Omental fat pad (tissue), 4 donors: ENCODE data around the gene MBD6. TPM values are rescaled to one million over a fixed set of nuclear protein-coding genes. Genes with fewer than 3 reads are reported as not detected.

Source experiments
- ATAC-seq: fragments of 150-250 bp; one replicate; pipeline ENCODE4 v1.9.1; 2016; ENCODE audit warnings: mild to moderate bottlenecking, moderate library complexity; ENCODE audit not compliant: low FRiP score
- DNase-seq: peaks from one replicate; pipeline ENCODE4 v3.0.0-alpha.2; 2019; ENCODE audit warnings: low spot score
- total RNA-seq, 4 donors: library from RNA; depleted of rRNA; stranded (reverse); fragments of >200 nt; gene quantifications; one replicate each; pipeline ENCODE4 v1.1.0, GENCODE V29; 2016
- TF ChIP-seq, protein P1 (sequence below), 3 donors: fragments of 450-650 bp; IDR thresholded peaks; one replicate each; pipeline ENCODE4 v1.5.1; 2016 to 2017; ENCODE audit warnings: antibody characterized with exemption in 3 of 3, mild to moderate bottlenecking in 3 of 3, moderate library complexity in 2 of 3

The MBD6 gene, protein sequence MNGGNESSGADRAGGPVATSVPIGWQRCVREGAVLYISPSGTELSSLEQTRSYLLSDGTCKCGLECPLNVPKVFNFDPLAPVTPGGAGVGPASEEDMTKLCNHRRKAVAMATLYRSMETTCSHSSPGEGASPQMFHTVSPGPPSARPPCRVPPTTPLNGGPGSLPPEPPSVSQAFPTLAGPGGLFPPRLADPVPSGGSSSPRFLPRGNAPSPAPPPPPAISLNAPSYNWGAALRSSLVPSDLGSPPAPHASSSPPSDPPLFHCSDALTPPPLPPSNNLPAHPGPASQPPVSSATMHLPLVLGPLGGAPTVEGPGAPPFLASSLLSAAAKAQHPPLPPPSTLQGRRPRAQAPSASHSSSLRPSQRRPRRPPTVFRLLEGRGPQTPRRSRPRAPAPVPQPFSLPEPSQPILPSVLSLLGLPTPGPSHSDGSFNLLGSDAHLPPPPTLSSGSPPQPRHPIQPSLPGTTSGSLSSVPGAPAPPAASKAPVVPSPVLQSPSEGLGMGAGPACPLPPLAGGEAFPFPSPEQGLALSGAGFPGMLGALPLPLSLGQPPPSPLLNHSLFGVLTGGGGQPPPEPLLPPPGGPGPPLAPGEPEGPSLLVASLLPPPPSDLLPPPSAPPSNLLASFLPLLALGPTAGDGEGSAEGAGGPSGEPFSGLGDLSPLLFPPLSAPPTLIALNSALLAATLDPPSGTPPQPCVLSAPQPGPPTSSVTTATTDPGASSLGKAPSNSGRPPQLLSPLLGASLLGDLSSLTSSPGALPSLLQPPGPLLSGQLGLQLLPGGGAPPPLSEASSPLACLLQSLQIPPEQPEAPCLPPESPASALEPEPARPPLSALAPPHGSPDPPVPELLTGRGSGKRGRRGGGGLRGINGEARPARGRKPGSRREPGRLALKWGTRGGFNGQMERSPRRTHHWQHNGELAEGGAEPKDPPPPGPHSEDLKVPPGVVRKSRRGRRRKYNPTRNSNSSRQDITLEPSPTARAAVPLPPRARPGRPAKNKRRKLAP
- total RNA-seq, result 10 to 100 TPM; 11.8 to 40.2 (median 15.2) TPM

DNA sequence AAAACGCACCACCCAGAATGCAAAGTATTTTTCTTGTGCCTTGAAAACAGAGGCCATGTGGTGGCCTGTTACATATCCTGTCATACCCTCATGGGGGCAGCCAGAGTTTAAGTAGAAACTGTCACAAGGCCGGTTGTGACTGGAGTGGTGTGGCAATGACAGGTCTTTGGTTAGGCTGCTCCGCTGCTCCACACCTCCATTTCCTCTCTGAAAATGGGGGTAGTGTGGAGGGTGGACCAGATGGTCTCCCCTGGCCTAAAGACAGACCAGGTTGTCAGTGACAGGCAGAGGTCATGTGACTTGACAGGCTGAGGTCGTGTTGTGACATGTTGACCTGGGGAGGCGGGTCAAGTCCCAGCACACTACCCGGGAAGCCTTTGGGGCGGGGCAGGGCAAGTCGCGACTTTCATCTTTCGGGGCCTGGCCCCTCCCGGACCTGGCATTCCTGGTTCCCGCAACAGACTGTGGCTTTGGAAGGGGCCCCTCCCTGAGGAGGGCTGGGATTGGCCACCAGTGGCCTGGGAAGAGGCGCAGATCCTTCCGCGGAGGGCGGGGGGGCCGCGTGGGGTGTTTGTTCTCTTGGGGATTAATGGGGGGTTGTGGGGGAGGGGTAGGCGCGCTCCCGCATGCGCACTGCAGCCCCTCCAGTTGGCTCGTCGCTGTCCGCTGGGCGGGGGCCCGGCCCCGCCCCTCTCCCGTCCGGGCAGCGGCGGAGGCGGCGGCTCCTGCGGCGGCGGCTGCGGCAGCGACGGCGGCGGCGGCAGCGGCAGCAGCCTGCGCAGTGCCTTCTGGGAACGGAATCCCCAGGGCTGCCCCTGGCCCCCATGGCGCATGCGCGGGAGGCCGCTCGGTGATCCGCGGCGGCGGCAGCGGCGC, at the start of gene MBD6:
Gene MBD6, plus strand, starts transcription at position 814 of the 876 bp plus-strand sequence. CDS start 1,480 bp downstream, outside the sequence.
- TF ChIP-seq, protein P1, sequence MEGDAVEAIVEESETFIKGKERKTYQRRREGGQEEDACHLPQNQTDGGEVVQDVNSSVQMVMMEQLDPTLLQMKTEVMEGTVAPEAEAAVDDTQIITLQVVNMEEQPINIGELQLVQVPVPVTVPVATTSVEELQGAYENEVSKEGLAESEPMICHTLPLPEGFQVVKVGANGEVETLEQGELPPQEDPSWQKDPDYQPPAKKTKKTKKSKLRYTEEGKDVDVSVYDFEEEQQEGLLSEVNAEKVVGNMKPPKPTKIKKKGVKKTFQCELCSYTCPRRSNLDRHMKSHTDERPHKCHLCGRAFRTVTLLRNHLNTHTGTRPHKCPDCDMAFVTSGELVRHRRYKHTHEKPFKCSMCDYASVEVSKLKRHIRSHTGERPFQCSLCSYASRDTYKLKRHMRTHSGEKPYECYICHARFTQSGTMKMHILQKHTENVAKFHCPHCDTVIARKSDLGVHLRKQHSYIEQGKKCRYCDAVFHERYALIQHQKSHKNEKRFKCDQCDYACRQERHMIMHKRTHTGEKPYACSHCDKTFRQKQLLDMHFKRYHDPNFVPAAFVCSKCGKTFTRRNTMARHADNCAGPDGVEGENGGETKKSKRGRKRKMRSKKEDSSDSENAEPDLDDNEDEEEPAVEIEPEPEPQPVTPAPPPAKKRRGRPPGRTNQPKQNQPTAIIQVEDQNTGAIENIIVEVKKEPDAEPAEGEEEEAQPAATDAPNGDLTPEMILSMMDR (IDR thresholded peaks at IDR 0.05), result no peak
- ATAC-seq (peak; percentile 75), DNase-seq (peak; percentile 74)

DNA sequence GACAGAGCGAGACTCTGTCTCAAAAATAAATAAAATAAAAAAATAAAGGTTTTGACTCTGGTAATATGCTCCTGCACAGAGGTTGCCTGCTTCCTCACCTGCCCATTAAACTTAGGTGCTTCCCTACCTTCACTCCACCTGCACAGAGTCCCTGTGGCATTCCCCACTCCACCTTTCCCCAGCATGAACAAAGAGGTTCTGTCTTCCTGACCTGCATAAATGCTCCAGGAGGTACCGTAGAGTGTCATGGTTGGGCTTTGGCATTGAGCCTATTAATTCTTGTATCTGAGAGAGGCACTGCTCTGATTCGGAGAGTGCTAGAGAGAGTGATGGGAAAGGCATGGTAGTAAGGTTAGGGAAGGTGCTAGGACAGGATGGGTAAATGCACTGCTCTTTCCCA, 49.2 kb upstream of the MBD6 start:
- ATAC-seq (no peak), DNase-seq (no peak)
- TF ChIP-seq, protein P1 (IDR thresholded peaks at IDR 0.05), result no peak

DNA sequence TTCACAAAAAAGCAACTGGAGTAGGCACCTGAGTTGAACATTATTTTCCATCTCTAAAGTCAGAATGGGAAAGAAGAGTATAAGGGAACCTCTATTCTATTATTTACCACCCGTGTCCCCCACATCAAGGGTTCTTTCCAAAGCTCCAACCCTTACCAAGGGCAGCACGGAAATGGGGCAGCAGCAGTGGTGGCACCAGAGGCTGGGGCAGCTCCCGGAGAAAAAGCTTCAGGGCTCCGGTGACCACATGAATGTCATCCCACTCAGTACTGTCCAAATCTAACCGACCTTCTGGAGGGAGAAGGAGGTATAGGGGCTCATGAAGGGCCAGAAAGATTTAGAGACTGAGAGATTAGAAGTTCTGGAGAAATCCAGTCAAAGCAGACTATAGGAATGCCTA, 48.7 kb upstream of the MBD6 start:
- TF ChIP-seq, protein P1 (IDR thresholded peaks at IDR 0.05), result no peak
- ATAC-seq, result no peak
- no peak for DNase-seq

DNA sequence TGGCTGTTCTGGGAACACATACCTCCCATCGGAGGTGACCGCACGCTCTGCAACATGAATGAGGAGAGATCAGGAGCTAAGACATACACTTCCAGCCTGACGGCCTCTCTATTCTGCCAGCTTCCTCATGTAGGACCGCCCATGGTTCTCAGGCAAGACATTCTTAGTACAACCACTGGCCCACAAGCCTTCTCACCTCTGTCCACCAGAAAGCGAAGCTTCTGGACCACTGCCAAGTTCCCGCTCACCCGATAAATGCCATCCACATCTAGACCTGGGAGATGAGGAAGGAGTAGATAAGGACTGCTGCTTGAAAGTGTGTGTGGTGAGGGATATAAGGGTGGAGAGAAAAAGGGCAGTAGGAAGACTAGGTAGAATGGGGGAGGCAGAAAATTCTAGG, 48.2 kb upstream of the MBD6 start:
- ATAC-seq (no peak), DNase-seq (no peak)
- TF ChIP-seq, protein P1 (IDR thresholded peaks at IDR 0.05), result no peak

DNA sequence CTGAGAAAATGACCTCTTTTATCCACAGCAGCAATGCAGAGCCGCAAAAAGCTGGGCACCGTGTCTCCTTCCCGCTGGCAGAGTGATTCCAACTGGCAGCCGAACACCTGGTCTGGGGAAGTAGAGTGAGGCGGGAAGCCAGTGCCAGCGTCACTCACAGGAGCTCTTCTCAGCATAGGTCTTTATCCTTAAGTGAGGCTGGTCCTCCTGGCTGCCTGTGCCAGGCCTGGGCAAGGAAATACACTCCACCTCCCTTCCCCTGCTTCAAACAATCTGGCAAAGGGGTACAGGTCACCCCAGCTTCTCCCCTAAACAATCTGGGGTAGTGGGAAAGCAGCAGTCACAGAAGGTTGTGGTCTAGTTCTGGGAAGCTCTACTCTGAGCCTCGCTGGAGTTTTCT, 47.8 kb upstream of the MBD6 start:
- TF ChIP-seq, protein P1 (IDR thresholded peaks at IDR 0.05), result no peak
- ATAC-seq (no peak), DNase-seq (no peak)
